ENCODE data around the gene KMT2B.

KMT2B gene

DNA sequence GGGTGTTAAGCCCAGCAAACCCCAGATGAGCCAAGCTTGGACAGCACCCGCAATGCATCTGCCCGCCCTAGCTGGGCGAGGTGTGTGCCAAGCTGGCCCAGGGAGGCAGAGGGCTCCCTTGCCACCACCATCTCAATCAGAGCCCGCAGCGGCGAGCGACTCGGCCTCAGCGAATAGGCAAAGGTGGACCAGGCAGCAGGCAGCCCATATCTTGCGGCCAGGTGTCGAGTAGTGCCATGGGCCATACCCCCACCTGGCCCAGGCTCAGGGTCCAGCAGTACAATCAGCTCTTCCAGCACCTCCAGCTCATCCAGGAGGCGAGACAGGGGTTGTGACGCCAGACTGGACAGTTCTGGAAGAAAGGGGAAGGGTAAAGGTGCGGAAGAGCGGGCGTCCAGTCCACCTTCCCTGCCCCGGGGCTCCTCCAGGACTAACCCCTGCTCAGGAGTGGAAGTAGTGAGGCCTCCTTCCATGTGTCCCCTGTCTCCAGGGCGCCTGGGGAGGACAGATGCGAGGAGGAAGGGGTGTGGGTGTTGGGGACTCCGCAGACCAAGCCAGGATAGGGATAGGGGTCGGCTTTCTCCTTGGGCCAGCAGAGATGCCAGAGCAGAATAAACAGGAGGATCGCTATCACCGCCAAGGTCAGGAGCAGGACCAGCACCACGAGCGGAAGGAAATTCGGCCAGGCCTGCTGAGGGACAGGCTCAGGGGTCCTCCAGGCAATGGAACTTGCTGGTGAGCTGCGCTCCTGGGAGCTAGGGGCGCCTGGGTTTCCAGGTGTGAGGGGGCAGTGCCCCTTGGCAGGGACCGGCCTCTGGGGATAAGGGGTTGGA lies 21.7 kb downstream of the KMT2B start:
- TF ChIP-seq EZH2 (IDR thresholded peaks at IDR 0.05) = no peak
- TF ChIP-seq POLR2AphosphoS5 (IDR thresholded peaks at IDR 0.05; ENCODE audit: borderline replicate concordance, low read depth, low read length) = peak; percentile 15; the same call in 1 of the 2 replicates
- no peak for DNase-seq (ENCODE audit: low read depth, low spot score)
- peaks cover 33% of the 10 kb centered on the region; the same call in 1 of the 2 replicates for H3K36me3 ChIP-seq (ENCODE audit: insufficient read depth, low read length)
- H3K4me3 ChIP-seq = peak overlapping the region; percentile 86
- no peaks in the 10 kb centered on the region for H3K9me3 ChIP-seq (ENCODE audit: low read depth, low read length)
- H3K27ac ChIP-seq = no peak overlapping the region
- H3K9ac ChIP-seq (ENCODE audit: insufficient read length) = no peak overlapping the region

DNA sequence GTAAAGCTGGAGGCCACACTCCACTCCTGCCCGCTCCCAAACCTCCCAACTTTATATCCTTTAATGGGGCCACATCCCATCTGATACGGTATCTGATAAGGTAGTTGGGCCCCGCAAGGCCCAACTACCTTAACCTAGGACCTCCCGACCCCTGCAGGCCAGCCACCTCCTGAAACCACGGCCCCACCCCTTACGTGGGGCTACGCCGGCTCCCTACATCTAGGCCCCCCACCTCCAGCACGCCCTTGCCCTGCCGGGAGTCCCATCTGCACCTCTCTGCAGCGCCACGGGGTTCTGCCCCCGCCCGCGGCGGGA lies 22.3 kb downstream of the KMT2B start:
- H3K9ac ChIP-seq (ENCODE audit: insufficient read length) = peak overlapping the region; percentile 76
- H3K4me3 ChIP-seq = peak overlapping the region; percentile 86
- TF ChIP-seq POLR2AphosphoS5 (IDR thresholded peaks at IDR 0.05; ENCODE audit: borderline replicate concordance, low read depth, low read length) = 0 out of 2 replicates have a peak, but pooled peaks have one; percentile 4
- TF ChIP-seq EZH2 (IDR thresholded peaks at IDR 0.05) = no peak
- H3K36me3 ChIP-seq (ENCODE audit: insufficient read depth, low read length) = peaks cover 29% of the 10 kb centered on the region; the same call in 1 of the 2 replicates
- H3K27ac ChIP-seq = no peak overlapping the region
- H3K9me3 ChIP-seq (ENCODE audit: low read depth, low read length) = no peaks in the 10 kb centered on the region
- DNase-seq (ENCODE audit: low read depth, low spot score) = no peak

DNA sequence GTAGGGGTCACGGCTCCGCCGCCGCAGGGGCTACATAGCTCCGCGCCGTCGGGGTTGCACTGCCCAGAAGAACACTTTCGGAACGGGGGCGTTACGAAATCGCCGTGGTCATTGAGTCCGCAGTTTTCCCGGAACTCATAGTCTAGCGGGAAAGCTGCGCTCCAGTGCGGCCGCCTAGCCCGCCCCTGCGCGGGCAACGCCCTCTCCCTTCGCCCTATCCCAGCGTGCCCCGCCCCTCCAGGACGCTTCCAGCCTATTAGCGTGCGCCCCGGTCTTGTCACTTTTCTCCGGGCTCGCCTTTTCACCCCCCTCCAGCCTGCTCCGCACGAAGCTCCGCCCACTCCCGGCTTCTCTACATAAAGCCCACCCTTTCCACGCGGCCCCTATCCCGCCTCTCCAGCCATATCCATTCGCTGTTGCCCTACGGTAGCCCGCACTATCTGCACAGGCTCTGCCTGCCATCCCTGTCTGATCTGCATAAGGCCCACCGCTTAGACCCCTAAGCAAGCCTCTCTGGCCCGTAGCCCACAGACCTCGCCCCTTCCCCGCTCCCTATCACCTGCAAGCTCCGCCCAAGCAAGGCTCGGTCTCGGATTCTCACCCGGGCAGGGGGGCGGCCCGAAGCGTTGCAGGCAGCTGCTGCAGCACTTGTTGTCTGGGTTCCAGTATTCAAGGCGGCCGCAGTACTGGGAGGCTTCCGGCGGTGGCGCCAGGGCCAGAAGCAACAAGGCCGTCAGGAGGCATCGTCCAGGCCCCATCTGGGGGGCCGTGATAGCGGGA lies 22.8 kb downstream of the KMT2B start:
- H3K9me3 ChIP-seq (ENCODE audit: low read depth, low read length) = no peaks in the 10 kb centered on the region
- peaks cover 29% of the 10 kb centered on the region; the same call in 1 of the 2 replicates for H3K36me3 ChIP-seq (ENCODE audit: insufficient read depth, low read length)
- TF ChIP-seq POLR2AphosphoS5 (IDR thresholded peaks at IDR 0.05; ENCODE audit: borderline replicate concordance, low read depth, low read length) (peak; percentile 86), EZH2 (IDR thresholded peaks at IDR 0.05) (no peak), FOXP2 (optimal IDR thresholded peaks at IDR 0.05; ENCODE audit: control extremely low read depth, extremely low read length, insufficient read depth) (no peak)
- H3K9ac ChIP-seq (ENCODE audit: insufficient read length) = peak overlapping the region; percentile 76
- peak; percentile 76 for DNase-seq (ENCODE audit: low read depth, low spot score)
- peak overlapping the region; percentile 86 for H3K4me3 ChIP-seq
- peak overlapping the region; percentile 69; the same call in 1 of the 2 replicates for H3K27ac ChIP-seq

DNA sequence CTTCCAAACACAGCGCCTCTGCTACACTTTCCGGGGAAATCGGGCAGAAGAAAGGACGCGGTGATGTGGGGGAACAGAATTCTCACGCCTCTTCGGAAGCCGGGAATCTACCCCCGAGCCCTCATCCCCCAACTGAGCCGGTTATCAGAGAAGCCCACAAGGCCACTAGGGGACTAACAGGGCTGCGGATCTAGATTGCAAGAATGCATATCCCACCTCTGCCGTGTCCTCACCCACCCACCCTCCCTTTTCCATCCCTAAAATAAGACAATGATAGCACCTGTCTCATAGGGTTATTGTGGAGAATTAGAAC lies 23.4 kb downstream of the KMT2B start:
- DNase-seq (ENCODE audit: low read depth, low spot score) = no peak
- peak overlapping the region; percentile 86 for H3K4me3 ChIP-seq
- TF ChIP-seq EZH2 (IDR thresholded peaks at IDR 0.05) (no peak), POLR2AphosphoS5 (IDR thresholded peaks at IDR 0.05; ENCODE audit: borderline replicate concordance, low read depth, low read length) (no peak), FOXP2 (optimal IDR thresholded peaks at IDR 0.05; ENCODE audit: control extremely low read depth, extremely low read length, insufficient read depth) (no peak)
- H3K9me3 ChIP-seq (ENCODE audit: low read depth, low read length) = no peaks in the 10 kb centered on the region
- H3K36me3 ChIP-seq (ENCODE audit: insufficient read depth, low read length) = peaks cover 29% of the 10 kb centered on the region; the same call in 1 of the 2 replicates
- H3K9ac ChIP-seq (ENCODE audit: insufficient read length) = peak overlapping the region; percentile 64
- peak overlapping the region; percentile 69; the same call in 1 of the 2 replicates for H3K27ac ChIP-seq

DNA sequence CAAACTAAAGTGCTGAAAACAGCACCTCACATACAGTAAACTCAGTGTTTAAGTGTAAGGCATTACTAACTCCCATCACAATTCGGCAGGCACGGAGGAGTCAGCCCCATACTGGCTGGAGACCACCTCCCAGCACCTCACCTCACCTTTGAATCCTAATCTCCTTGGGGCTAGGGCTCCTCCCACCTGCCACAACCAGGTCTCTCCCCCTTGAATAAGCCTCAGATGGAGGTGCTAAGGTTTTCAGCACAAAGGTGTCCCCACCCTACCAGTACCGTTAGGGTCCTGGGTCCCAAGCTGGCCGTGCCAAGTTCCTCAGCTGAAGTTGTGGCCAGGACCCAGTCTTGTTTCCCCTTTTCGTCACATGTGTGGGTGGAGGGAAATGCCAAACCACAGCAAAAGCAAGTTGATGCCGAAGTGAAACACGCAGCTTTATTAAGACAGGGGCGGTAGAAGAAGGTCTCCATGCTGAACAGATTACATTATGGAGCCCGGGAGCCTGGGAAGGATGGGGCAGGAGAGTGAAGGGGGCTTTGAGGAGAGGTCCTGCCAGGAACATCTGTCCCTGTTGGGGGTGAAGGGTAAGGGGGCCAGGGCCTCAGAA lies 24.4 kb downstream of the KMT2B start, which contains the start of gene IGFLR1:
IGFLR1 (minus strand) TSS at position 332 of the 604 bp plus-strand sequence. CDS start 1,272 bp downstream, outside the sequence.
- DNase-seq (ENCODE audit: low read depth, low spot score) = no peak
- Histone ChIP-seq H3K36me3 (ENCODE audit: insufficient read depth, low read length) (peaks cover 20% of the 10 kb centered on the region; the same call in 1 of the 2 replicates), H3K27ac (no peak within 1 kb of the TSS), H3K9ac (ENCODE audit: insufficient read length) (no peak within 1 kb of the TSS), H3K4me3 (no peak within 1 kb of the TSS), H3K9me3 (ENCODE audit: low read depth, low read length) (no peaks in the 10 kb centered on the region)
- TF ChIP-seq EZH2 (IDR thresholded peaks at IDR 0.05) = no peak
- no peak for TF ChIP-seq FOXP2 (optimal IDR thresholded peaks at IDR 0.05; ENCODE audit: control extremely low read depth, extremely low read length, insufficient read depth)
- TF ChIP-seq POLR2AphosphoS5 (IDR thresholded peaks at IDR 0.05; ENCODE audit: borderline replicate concordance, low read depth, low read length) = no peak

DNA sequence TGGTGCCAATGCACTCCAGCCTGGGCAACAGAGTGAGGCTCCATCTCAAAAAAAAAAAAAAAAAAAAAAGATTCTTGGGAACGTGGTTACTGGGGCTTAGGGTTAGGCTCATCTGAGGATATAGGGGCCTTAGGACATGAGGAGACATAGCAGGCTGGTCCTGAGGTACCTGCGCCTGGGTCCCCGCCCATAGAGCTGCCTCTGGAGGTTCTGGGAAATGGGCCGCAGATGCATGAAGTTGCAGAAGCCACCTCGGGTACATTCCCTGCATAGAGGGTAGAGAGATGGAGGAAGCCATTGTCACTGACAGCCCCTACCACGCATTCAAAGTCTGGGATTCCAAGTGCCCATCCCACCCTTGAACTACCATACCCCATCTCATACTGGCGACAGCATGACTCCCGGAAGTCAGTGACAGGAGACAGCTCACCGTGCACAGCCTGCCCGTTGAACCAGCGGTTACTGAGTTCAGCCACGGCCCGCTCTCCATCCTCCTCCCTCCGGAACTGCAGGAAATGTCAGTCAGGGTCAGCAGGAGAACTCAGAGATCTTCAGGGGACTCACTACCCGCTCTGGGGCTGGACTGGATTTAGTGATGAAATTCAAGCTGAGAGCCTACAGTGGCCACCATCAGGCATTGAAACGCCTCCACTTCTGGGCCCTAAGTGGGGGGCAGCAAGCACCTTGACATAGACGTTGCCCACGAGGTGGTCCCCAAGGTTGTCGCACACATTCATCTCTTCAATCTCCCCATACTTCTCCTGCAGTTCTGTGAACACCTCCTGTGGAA lies 26.0 kb downstream of the KMT2B start:
- H3K9me3 ChIP-seq (ENCODE audit: low read depth, low read length) = no peaks in the 10 kb centered on the region
- H3K27ac ChIP-seq = no peak overlapping the region
- TF ChIP-seq EZH2 (IDR thresholded peaks at IDR 0.05) (no peak), POLR2AphosphoS5 (IDR thresholded peaks at IDR 0.05; ENCODE audit: borderline replicate concordance, low read depth, low read length) (no peak), FOXP2 (optimal IDR thresholded peaks at IDR 0.05; ENCODE audit: control extremely low read depth, extremely low read length, insufficient read depth) (no peak)
- no peak overlapping the region for H3K9ac ChIP-seq (ENCODE audit: insufficient read length)
- peaks cover 5% of the 10 kb centered on the region; the same call in 1 of the 2 replicates for H3K36me3 ChIP-seq (ENCODE audit: insufficient read depth, low read length)
- H3K4me3 ChIP-seq = peak overlapping the region; percentile 87
- DNase-seq (ENCODE audit: low read depth, low spot score) = no peak

DNA sequence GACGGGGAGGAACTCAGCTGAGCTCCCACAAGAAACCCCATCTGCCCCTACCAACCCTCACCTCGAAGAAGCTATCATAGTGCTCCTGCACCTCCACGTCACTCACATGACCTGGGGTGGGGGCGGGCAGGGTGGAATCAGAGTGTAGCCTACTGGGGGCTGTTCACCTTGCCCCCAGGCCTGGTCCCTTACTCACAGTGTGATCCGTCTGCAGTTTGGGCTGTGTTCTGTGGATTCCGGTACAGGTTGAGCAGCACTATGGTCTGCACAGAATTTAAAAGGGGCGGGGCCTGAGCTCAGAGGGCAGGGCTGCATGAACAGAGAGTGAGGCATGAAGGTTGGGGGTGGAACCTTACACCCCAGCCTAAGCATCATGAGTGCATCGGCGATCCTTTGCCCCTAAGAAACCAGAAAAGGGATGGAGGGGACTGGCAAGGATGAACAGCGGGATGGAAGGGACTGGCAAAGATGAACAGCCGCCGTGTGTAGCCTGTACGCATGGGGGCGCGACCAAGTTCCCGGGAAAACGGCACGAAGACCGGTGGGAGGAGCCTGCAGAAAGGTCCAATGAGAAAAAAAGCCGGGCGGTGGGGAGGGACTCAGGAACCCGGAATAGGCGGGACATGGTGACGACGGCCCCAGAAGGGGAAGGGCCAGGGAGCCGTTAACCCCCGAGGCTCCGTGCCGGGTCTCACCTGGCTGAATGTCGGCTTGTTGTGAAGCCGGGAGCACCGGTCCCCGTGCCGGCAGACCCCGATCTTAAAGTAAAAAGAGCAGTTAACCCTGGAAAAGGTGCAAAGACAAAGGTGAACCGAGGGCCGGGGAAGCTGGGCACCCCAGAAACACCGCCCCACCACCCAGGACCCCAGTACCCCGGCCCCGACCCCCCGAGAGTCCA lies 26.9 kb downstream of the KMT2B start:
- H3K9ac ChIP-seq (ENCODE audit: insufficient read length) = peak overlapping the region; percentile 99
- H3K4me3 ChIP-seq = peak overlapping the region; percentile 87
- peak; percentile 72 for DNase-seq (ENCODE audit: low read depth, low spot score)
- H3K9me3 ChIP-seq (ENCODE audit: low read depth, low read length) = no peaks in the 10 kb centered on the region
- H3K36me3 ChIP-seq (ENCODE audit: insufficient read depth, low read length) = peaks cover 3% of the 10 kb centered on the region; the same call in 1 of the 2 replicates
- H3K27ac ChIP-seq = peak overlapping the region; percentile 100
- peak; percentile 27 for TF ChIP-seq FOXP2 (optimal IDR thresholded peaks at IDR 0.05; ENCODE audit: control extremely low read depth, extremely low read length, insufficient read depth)
- TF ChIP-seq POLR2AphosphoS5 (IDR thresholded peaks at IDR 0.05; ENCODE audit: borderline replicate concordance, low read depth, low read length) = peak; percentile 56
- TF ChIP-seq EZH2 (IDR thresholded peaks at IDR 0.05) = no peak

Data from SK-N-MC (cell line).